ENCODE measurements around the gene C8B.

C8B gene

GRCh38 chr1:56920591-56921001, 45.2 kb downstream of the C8B start:
- Histone ChIP-seq H2AFZ (ENCODE audit: low read depth, low read length, severe bottlenecking) (no peak overlapping the region), H4K20me1 (ENCODE audit: low read depth, low read length) (no peaks in the 10 kb centered on the region), H3K9me3 (ENCODE audit: insufficient read depth, low read length) (no peaks in the 10 kb centered on the region), H3K9me2 (replicated peaks; ENCODE audit: insufficient read depth, low read length) (no peaks in the 10 kb centered on the region), H3K4me3 (ENCODE audit: insufficient read depth, low read length, poor library complexity, severe bottlenecking) (no peak overlapping the region), H3K36me3 (ENCODE audit: low read length) (no peaks in the 10 kb centered on the region), H3K9ac (ENCODE audit: low read length) (no peak overlapping the region), H3K79me2 (ENCODE audit: insufficient read depth, low read length) (no peaks in the 10 kb centered on the region), H3K4me2 (ENCODE audit: low read depth, low read length, poor library complexity, severe bottlenecking) (no peak overlapping the region), H3F3A (ENCODE audit: insufficient read depth) (no peaks in the 10 kb centered on the region), H3K27ac (ENCODE audit: low read depth, low read length) (no peak overlapping the region), H3K27me3 (ENCODE audit: low read length) (no peaks in the 10 kb centered on the region)
- TF ChIP-seq EZH2phosphoT487 (conservative IDR thresholded peaks at IDR 0.05; ENCODE audit: low read length) (no peak), CTCF (IDR thresholded peaks at IDR 0.05; ENCODE audit: insufficient read depth, low read length, poor library complexity, severe bottlenecking) (no peak)

- Histone ChIP-seq H2AFZ (ENCODE audit: low read depth, low read length, severe bottlenecking) (no peak overlapping the region), H3K4me2 (ENCODE audit: low read depth, low read length, poor library complexity, severe bottlenecking) (no peak overlapping the region), H4K20me1 (ENCODE audit: low read depth, low read length) (no peaks in the 10 kb centered on the region), H3K27me3 (ENCODE audit: low read length) (no peaks in the 10 kb centered on the region), H3K36me3 (ENCODE audit: low read length) (no peaks in the 10 kb centered on the region), H3K4me3 (ENCODE audit: insufficient read depth, low read length, poor library complexity, severe bottlenecking) (no peak overlapping the region), H3K27ac (ENCODE audit: low read depth, low read length) (no peak overlapping the region), H3K9me2 (replicated peaks; ENCODE audit: insufficient read depth, low read length) (no peaks in the 10 kb centered on the region), H3K9me3 (ENCODE audit: insufficient read depth, low read length) (no peaks in the 10 kb centered on the region), H3F3A (ENCODE audit: insufficient read depth) (no peaks in the 10 kb centered on the region), H3K9ac (ENCODE audit: low read length) (no peak overlapping the region), H3K79me2 (ENCODE audit: insufficient read depth, low read length) (no peaks in the 10 kb centered on the region)
- no peak for TF ChIP-seq CTCF (IDR thresholded peaks at IDR 0.05; ENCODE audit: insufficient read depth, low read length, poor library complexity, severe bottlenecking)
- no peak for TF ChIP-seq EZH2phosphoT487 (conservative IDR thresholded peaks at IDR 0.05; ENCODE audit: low read length)
These were observed 48.5 kb downstream of the C8B start for GRCh38 chr1:56917356-56917755.

DNA sequence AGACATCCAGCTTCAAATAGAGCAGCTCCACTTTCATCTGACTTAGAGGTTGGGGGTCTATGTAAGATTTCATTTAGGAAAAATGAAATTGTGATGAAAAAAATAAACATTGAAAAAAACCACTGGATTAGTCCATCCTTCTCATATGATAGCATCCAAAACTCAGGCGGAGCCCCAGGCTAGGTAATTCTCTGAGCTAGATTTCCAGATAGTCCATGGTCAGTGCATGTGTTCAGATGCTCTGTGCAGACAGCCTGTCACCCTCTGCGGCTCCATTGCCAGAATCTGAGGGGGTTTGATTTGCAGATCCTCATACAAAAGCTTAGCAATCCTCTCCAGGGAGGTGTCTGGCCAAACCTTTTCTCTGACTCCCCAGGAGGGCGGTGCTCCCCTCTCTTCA, 49.2 kb downstream of the C8B start:
- no peak overlapping the region for H2AFZ ChIP-seq (ENCODE audit: low read depth, low read length, severe bottlenecking)
- no peaks in the 10 kb centered on the region for H3K36me3 ChIP-seq (ENCODE audit: low read length)
- no peaks in the 10 kb centered on the region for H3F3A ChIP-seq (ENCODE audit: insufficient read depth)
- H3K27me3 ChIP-seq (ENCODE audit: low read length) = no peaks in the 10 kb centered on the region
- no peak overlapping the region for H3K4me2 ChIP-seq (ENCODE audit: low read depth, low read length, poor library complexity, severe bottlenecking)
- no peaks in the 10 kb centered on the region for H4K20me1 ChIP-seq (ENCODE audit: low read depth, low read length)
- no peaks in the 10 kb centered on the region for H3K79me2 ChIP-seq (ENCODE audit: insufficient read depth, low read length)
- no peak overlapping the region for H3K27ac ChIP-seq (ENCODE audit: low read depth, low read length)
- no peak for TF ChIP-seq EZH2phosphoT487 (conservative IDR thresholded peaks at IDR 0.05; ENCODE audit: low read length)
- no peak for TF ChIP-seq CTCF (IDR thresholded peaks at IDR 0.05; ENCODE audit: insufficient read depth, low read length, poor library complexity, severe bottlenecking)
- H3K4me3 ChIP-seq (ENCODE audit: insufficient read depth, low read length, poor library complexity, severe bottlenecking) = no peak overlapping the region
- H3K9me3 ChIP-seq (ENCODE audit: insufficient read depth, low read length) = no peaks in the 10 kb centered on the region
- no peaks in the 10 kb centered on the region for H3K9me2 ChIP-seq (replicated peaks; ENCODE audit: insufficient read depth, low read length)
- no peak overlapping the region for H3K9ac ChIP-seq (ENCODE audit: low read length)
